Colonic mucosa (tissue), 4 donors: ENCODE data around the gene RPH3AL. TPM values are rescaled to one million over a fixed set of nuclear protein-coding genes. Genes with fewer than 3 reads are reported as not detected.

Experiments
- DNase-seq: peaks from one replicate; pipeline ENCODE4 v3.0.0-alpha.2; 2020
- H3K27ac ChIP-seq: fragments of 200-600 bp; one replicate; pipeline ENCODE4 v1.8.0; 2021
- H3K27me3 ChIP-seq: fragments of 200-600 bp; one replicate; pipeline ENCODE4 v1.8.0; 2021
- H3K36me3 ChIP-seq: fragments of 200-600 bp; one replicate; pipeline ENCODE4 v1.8.0; 2021
- H3K4me1 ChIP-seq: fragments of 200-600 bp; one replicate; pipeline ENCODE4 v1.8.0; 2021; ENCODE audit warnings: mild to moderate bottlenecking
- H3K4me3 ChIP-seq: fragments of 200-600 bp; one replicate; pipeline ENCODE4 v1.8.0; 2021
- H3K9ac ChIP-seq, 2 donors: one replicate each; pipeline ENCODE4 v1.7.0; 2013; ENCODE audit warnings: control low read depth in 2 of 2, low read depth in 2 of 2, low read length in 2 of 2
- H3K9me3 ChIP-seq: fragments of 200-600 bp; one replicate; pipeline ENCODE4 v1.8.0; 2021
- intact Hi-C: fragments of 100-400 bp; cut with DNase I; formaldehyde crosslinking; loops from one replicate; pipeline ENCODE4 v1.14.1; 2022
- total RNA-seq, 2 donors: library from RNA; stranded (reverse); fragmentation: NEBNext Ultra II Directional in 1 of 2; extraction: Animal tissue kit (Norgen Biotek cat#: 25700) in 1 of 2; gene quantifications; one replicate each; pipeline ENCODE4 v1.2.1, GENCODE V29; 2021
- TF ChIP-seq, protein P1 (sequence below): fragments of 200-600 bp; IDR thresholded peaks from one replicate; pipeline ENCODE4 v1.8.0; 2022; ENCODE audit warnings: antibody characterized with exemption, mild to moderate bottlenecking
- donor health status: healthy.
- donor health status: DM: no; HTN: no; CAD: no.
- donor health status: DM: no; HTN: no; CAD: no.

Gene RPH3AL
- total RNA-seq, 2 donors from 2014 or later = 14.9 to 34.2 TPM

DNA sequence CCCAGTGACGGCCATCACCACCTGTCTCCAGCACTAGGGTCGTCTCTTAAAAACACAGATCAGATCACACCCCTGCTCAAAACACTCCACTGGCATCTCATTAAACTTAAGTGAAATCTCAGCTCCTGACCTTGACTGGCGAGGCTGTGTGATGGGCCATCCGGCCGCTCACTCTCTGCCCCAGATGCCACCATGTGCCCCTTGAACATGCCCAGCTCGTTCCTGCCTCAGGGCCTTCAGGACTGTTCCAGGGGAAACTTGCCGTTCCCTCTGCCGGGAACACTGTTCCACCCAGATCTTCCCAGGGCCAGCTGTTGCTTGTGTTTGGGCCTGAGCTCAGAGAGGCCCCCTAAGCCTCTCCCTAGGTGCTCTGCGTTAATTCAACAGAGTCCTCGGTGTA, 39.4 kb downstream of the RPH3AL start:
- H3K9ac ChIP-seq = no peak overlapping the region
- no peaks in the 10 kb centered on the region for H3K27me3 ChIP-seq
- H3K9me3 ChIP-seq = no peaks in the 10 kb centered on the region
- H3K27ac ChIP-seq = no peak overlapping the region
- no peaks in the 10 kb centered on the region for H3K4me1 ChIP-seq
- TF ChIP-seq, protein P1, sequence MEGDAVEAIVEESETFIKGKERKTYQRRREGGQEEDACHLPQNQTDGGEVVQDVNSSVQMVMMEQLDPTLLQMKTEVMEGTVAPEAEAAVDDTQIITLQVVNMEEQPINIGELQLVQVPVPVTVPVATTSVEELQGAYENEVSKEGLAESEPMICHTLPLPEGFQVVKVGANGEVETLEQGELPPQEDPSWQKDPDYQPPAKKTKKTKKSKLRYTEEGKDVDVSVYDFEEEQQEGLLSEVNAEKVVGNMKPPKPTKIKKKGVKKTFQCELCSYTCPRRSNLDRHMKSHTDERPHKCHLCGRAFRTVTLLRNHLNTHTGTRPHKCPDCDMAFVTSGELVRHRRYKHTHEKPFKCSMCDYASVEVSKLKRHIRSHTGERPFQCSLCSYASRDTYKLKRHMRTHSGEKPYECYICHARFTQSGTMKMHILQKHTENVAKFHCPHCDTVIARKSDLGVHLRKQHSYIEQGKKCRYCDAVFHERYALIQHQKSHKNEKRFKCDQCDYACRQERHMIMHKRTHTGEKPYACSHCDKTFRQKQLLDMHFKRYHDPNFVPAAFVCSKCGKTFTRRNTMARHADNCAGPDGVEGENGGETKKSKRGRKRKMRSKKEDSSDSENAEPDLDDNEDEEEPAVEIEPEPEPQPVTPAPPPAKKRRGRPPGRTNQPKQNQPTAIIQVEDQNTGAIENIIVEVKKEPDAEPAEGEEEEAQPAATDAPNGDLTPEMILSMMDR = no peak
- no peaks in the 10 kb centered on the region for H3K36me3 ChIP-seq
- intact Hi-C loops = no loop called here
- DNase-seq = no peak
- H3K4me3 ChIP-seq = no peak overlapping the region

DNA sequence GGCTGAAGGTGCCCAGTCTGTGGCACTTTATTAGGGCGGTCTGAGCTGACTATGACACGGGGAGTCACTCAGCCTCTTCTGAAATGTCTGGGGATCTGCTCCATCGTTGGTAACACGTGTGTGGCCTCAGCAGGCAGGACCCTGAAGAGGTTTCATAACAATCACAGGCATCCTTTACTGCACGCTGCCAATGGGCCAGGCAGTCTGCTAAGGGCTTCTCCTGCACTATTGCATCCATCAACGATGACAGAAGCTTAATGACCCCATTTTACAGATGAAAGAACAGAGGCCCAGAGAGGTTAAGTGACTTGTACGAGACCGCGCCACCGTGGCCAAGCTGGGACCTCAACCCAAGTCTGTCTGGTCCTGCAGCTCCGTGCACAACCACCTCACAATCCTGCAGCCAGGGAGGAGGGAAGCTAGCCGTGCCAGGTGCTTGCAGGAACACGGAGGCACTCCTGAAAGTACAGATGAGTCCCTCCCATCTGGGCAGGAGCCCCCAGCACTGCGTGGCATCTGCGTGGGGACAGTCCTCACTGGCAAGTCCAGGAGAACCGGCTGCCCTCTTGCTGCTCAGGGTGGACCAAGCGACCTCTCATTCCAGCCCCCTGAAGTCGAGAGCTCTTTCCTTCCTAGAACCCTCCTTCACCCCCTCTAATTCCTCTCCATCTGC, 40.0 kb downstream of the RPH3AL start:
- TF ChIP-seq, protein P1 = no peak
- Histone ChIP-seq H3K36me3 (no peaks in the 10 kb centered on the region), H3K4me3 (no peak overlapping the region), H3K9me3 (no peaks in the 10 kb centered on the region), H3K27me3 (no peaks in the 10 kb centered on the region), H3K27ac (no peak overlapping the region), H3K4me1 (no peaks in the 10 kb centered on the region), H3K9ac (no peak overlapping the region)
- DNase-seq = no peak
- intact Hi-C loops = no loop called here

DNA sequence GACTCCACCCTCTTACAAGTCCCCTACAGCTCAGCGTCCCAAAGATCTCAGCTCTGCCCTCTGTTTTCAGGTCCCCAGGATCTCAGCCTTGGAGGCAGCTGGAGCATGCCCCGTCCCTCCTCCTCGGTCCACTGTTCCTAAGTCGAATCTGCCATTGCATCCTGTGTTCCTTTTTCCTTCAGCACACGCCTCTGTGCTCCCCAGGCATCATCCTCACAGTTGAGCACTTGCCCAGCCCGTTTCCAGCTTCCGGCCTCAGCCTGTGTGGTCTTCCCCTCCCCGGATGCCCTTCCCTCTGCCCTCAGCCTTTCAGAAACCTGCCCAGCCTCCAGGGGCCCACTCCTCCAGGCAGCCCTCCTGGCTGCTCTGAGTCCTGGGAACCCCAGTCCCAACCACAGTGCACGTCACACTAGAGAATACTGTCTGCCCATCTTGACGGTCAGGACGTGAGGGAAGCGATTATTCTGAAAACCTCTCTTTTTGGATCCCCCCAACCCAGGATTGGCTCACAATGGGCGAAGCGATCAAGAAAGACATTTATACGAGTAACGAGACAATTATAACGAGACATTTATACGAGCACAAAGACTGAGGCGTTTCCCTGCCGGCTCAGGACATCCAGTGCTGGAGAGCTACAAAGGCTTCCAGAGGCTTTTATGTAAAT, 41.4 kb downstream of the RPH3AL start:
- Histone ChIP-seq H3K27me3 (no peaks in the 10 kb centered on the region), H3K27ac (no peak overlapping the region), H3K4me3 (no peak overlapping the region), H3K9me3 (no peaks in the 10 kb centered on the region), H3K36me3 (no peaks in the 10 kb centered on the region), H3K9ac (no peak overlapping the region), H3K4me1 (no peaks in the 10 kb centered on the region)
- TF ChIP-seq, protein P1 = no peak
- intact Hi-C loops = no loop called here
- no peak for DNase-seq

DNA sequence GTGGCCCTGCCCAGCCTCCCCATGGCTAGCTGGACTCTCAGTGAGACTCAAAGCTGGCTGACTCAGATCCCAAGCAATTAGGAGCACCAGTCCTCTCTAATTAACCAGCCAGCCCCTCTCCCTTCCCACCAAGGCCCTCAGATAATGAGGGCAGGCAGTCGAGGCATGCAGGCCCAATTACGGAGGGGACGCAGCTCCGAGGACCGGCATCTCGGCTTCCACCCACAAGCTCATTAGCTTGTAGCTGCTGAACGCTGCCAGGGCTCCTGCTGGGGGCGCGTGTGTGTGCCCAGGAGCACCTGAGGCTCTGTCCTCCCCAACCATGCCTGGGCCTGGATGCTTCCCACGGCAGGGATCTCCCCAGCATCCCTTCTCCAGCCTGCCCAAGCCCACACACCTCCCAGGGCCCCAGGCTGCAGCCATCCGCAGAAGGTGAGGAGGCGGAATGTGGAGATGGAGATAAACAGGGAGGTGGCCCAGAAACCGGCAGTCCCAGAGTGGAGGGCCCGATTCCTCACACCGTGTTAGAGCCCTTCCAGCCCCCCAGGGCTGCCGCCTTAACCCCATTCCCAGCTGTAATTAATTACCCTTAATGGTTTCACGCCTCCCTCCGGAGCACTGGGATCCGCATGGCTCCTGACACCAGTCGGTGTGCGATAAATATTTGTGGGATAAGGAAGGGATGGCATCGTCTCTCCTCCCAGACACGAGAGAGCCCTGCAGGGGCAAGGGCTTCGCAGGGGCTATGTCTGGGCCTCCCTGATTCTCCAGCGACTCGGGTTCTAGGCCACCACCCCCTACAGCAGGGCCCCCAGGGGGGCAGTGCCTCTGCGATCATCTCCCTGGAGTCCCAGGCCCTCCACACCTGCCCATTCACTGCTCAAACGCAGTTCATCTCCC, 42.2 kb downstream of the RPH3AL start:
- H3K4me1 ChIP-seq = no peaks in the 10 kb centered on the region
- H3K9ac ChIP-seq = no peak overlapping the region
- intact Hi-C loops = no loop called here
- H3K27ac ChIP-seq = no peak overlapping the region
- H3K27me3 ChIP-seq = no peaks in the 10 kb centered on the region
- H3K9me3 ChIP-seq = no peaks in the 10 kb centered on the region
- TF ChIP-seq, protein P1 = no peak
- H3K4me3 ChIP-seq = no peak overlapping the region
- DNase-seq = no peak
- no peaks in the 10 kb centered on the region for H3K36me3 ChIP-seq

DNA sequence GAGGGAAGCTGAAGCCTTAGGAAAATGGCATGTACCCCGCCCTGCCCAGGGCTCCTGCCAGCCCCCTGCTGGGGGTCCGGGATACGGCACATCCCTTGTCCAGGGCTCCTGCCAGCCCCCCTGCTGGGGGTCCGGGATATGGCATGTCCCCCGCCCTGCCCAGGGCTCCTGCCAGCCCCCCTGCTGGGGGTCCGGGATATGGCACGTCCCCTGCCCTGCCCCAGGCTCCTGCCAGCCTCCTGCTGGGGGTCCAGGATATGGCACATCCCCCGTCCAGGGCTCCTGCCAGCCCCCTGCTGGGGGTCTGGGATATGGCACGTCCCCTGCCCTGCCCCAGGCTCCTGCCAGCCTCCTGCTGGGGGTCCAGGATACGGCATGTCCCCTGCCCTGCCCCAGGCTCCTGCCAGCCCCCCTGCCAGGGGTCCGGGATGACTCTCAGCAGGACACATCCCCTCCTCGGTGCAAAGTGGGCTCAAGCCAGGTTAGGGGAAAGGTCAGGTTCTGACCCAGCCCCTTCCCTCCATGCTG, 43.2 kb downstream of the RPH3AL start:
- intact Hi-C loops = no loop called here
- Histone ChIP-seq H3K4me1 (no peaks in the 10 kb centered on the region), H3K9me3 (no peaks in the 10 kb centered on the region), H3K4me3 (no peak overlapping the region), H3K27me3 (no peaks in the 10 kb centered on the region), H3K9ac (no peak overlapping the region), H3K27ac (no peak overlapping the region), H3K36me3 (no peaks in the 10 kb centered on the region)
- TF ChIP-seq, protein P1 = no peak
- DNase-seq = no peak
